Kidney glomerular epithelial cell (primary cell): ENCODE results near the gene PI16.

ENCODE experiments used
- DNase-seq: peaks from one replicate; lab custom pipeline; 2025; lab: John Stamatoyannopoulos, UW

The PI16 gene, protein sequence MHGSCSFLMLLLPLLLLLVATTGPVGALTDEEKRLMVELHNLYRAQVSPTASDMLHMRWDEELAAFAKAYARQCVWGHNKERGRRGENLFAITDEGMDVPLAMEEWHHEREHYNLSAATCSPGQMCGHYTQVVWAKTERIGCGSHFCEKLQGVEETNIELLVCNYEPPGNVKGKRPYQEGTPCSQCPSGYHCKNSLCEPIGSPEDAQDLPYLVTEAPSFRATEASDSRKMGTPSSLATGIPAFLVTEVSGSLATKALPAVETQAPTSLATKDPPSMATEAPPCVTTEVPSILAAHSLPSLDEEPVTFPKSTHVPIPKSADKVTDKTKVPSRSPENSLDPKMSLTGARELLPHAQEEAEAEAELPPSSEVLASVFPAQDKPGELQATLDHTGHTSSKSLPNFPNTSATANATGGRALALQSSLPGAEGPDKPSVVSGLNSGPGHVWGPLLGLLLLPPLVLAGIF

DNA sequence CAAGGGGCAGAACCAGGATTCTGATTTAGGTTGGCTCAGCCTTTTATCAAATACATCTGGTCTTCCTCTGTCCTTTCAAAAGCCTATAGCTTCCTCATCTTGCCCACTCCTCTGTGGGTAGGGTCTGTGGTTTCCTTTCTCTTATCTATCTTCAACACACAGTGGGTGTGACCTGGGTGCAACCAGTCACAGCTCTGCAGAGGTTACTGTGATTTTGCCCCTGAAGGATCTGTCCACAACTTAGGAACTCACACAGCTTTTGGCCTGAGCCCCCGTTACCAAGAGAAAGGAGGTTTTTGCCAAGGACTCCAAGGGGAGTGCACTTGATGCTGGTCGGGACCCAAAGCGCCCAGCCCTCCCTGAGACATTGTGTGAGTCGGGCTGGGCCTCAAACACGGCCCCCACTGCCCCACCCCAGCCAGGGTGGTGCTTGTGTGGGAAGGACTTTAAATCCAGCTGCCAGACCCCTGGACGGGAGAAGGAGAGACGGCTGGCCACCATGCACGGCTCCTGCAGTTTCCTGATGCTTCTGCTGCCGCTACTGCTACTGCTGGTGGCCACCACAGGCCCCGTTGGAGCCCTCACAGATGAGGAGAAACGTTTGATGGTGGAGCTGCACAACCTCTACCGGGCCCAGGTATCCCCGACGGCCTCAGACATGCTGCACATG, at the start of gene PI16:
Gene PI16 (plus strand): TSS at position 477 of the 670 bp plus-strand sequence. CDS start 23 bp downstream, at position 500.
- DNase-seq = no peak

DNA sequence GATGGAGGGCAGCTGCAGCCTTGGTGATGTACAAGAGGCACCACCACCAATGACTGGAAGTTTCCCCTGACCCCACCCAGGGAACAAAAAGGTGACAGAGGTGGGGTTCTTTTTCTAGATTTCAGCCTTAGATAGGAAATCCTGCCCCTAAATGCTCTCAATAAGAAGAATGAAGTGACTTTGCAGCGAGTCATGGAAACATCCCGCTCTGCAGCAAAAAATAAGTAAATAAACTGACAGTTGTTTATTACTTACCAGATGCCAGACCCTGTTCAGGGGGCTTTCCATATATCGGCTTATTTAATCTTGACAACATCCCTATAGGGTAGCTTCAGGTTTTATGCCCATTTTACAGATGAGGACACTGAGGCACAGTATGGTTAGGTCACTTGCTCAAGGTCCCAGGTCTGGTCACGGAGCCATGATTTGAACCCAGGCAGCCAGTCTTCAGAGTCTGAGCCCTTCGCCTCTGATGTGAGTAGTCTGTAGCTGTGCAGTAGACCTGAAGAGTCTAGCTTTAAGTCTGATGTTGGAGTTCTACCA, 49.6 kb upstream of the PI16 start:
- DNase-seq = no peak

DNA sequence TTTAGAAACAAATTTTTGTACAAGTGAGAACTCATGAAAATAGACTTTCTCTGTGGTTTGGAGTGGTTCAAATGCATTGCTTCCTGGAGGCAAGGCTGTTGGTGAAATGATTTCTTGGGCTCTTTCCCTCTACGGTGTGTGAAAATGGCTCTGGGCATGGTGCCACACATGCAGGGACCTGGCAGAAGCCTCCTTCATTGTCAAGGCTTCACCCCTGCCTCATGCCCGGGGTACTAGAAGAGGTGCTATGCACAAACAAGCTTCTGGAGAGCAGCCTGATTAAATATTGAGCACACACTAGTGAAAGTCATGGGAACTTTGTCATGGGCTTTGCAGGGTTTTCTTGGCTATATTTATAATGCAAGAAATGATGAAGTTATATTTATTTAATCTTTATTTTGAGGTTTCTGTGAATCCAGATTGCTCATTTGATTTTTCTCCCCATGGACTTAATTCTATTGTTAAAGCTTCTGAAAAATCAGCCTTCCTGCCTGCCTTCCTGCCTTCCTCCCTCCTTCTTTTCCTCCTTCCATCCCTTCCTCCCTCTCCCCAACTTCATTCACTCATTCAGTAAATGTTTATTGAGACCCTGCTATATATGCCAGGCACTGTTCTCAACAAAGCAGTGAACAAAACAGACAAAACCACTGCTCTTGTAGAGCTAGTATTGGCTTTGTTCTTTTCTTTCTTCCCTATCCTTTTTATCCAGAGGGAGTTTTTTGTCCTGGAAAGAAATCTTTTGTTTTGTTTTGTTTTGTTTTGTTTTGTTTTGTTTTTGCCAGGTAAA, 47.8 kb upstream of the PI16 start:
- no peak for DNase-seq

DNA sequence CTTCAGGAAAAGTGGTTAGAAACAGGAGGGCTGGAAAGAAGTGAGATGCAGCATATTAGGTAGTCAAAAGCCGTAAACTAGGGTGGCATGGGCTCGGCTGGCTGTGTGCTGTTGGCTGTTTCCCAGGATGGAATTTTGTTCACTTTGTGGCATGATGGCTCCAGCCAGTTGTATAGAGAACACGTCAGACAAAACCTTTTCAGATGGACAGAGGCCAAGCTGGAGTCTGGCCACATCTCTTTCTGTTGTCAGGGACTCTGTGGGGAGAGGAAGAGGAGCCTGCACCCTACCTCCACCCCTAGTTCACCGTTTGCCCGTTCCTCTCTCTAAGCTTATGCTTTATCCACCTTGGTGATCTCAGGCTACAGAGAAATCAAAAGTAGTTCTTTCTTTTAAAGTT, 46.8 kb upstream of the PI16 start:
- no peak for DNase-seq

DNA sequence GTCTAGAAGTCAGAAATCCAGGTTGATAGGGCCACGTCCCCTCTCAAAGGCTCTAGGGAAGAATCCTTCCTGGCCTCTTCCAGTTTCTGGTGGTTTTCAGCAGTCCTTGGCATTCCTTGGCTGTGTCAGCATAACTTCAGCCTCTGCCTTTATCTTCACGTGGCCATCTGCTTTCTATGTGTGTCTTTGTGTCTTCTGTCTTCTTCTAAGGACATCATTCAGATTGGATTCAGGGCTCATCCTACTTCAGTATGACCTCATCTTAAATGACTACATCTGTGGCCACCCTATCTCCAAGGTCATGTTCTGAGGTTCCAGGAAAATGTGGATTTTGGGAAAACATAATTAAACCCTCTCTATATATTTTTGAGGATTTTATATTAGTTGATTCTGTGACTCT, 45.8 kb upstream of the PI16 start:
- no peak for DNase-seq

DNA sequence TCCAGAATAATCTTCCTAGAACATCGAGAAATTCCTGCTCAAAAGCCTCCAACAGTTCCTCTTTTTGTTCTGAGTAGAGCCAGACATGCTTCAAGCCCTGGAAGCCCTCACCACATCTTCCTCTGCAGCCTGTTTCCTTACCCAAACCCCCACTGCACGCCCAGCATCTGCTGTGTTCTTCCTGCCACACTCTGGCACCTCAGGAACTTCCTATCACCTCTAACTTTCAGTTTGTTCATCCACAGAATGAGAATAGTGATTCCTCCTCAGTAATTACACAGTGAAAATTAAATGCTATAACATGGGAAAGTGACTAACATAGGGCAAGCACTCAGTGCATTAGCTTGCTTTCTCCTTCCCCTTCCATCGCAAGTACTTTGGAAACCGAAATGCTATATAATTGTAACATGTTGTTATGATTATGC, 42.5 kb upstream of the PI16 start:
- no peak for DNase-seq

DNA sequence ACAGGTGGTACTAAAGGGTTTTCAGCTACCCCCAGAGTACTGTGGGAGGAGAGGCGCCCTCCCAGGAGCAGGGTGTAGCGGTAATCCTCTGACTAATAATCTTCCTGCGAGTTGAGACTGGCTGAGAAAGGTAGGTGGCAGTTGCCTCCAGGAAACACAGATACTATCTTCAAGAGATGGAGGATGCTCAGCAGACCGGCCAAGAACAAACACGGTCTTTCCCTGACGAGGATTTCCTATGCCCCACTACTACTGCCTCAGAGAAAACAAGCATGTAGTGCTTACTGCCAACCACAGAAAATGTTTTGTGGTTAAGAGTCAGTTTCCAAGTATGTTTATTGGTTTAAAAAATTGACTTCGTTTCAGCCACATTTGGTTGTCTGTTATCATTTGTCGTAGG, 42.0 kb upstream of the PI16 start:
- DNase-seq = peak; percentile 81

DNA sequence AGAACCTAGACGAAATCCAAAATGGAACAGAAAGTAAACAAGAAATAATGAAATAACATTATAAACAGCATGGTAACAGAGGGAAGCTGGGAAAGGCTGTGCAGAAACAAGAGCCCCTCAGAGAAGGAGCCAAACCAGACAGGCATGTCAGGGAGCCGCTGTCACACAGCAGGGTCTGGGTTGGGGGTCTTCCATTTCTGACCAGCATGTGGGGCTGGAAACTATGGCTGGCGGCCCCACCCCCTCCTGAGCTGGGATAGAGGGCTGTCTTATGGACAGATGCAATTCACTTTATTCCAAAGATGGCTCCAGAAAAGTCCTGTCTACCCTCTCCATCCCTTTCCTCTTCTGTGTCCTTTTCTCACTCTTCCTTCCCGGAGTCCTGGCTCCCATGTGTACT, 41.5 kb upstream of the PI16 start:
- DNase-seq = no peak

DNA sequence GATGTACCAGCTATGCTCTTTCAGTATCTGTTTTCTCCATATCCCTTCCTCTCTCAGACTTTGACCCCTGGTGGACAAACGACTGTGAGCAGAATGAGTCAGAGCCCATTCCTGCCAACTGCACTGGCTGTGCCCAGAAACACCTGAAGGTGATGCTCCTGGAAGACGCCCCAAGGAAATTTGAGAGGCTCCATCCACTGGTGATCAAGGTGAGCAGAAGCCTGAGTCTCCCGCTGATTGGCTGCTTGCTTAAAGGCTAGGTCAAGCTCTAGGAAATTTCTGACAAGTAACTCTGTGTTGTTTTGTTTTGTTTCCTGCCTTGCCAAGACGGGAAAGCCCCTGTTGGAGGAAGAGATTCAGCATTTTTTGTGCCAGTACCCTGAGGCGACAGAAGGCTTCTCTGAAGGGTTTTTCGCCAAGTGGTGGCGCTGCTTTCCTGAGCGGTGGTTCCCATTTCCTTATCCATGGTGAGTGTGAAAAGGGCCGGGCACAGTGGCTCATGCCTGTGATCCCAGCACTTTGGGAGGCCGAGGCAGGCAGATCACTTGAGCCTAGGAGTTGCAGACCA, 40.2 kb upstream of the PI16 start:
- DNase-seq = peak; percentile 30

DNA sequence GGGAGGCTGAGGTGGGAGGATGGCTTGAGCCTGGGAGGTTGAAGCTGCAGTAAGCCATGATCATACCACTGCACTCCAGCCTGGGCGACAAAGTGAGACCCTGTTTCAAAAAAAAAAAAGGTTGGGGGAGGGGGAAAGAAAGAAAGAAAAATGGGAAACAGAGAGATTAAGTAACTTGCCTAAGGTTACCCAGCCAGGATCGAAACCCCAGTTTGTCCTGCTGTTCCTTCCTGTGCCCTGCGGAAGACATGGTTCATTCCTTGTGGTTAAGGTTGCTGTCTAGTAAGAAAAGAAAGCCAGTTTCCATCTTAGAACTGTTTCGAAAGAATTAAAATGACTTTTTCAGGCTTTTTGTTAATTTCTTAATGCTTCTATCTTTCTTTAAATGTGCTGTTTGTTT, 38.9 kb upstream of the PI16 start:
- no peak for DNase-seq

DNA sequence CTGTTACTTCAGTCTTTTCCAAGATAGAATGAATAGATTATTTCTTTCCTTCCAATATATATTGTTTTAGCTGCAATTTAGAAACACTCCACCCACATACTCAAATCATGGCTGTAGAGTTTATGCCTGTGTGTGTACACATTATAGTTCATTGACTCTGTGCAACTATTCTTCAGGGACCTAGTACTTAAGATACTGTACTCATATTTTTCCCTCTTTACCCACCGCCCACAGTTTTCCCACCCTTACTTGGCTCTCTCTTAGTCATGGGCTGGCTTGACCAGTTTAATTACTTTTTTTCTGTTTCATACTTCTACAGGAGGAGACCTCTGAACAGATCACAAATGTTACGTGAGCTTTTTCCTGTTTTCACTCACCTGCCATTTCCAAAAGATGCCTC, 38.4 kb upstream of the PI16 start:
- peak; percentile 27 for DNase-seq

DNA sequence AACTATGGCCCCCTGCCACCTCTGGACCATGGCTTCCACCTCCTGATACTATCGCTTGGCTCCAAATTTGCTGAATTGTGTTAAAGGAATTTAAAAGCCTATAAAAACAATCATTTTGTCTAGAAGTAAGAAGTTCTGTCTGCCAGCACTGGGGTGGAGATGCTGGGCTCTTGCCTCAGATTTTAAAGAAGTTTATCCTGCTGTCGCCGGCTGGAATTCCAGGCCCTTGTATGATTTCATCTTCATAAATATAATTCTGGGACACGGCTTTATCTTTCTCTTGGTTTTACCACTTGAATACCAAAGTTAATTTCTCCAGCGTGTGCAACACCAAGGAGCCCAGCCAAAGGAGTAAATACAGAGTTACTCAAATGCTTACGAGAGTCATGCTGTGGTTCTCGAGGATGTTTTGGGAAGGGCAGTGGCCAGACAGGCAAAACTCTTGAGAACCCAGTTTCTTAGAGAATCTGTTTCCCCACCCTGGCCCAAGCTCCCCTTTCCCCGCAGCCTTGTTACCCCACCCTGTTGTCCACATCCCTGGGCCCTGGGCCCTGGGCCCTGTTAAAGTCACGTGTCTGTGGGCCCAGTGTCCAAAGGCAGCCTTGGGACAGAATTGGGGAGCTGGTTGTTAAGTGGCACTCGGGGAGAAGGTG, 36.9 kb upstream of the PI16 start:
- DNase-seq = no peak

DNA sequence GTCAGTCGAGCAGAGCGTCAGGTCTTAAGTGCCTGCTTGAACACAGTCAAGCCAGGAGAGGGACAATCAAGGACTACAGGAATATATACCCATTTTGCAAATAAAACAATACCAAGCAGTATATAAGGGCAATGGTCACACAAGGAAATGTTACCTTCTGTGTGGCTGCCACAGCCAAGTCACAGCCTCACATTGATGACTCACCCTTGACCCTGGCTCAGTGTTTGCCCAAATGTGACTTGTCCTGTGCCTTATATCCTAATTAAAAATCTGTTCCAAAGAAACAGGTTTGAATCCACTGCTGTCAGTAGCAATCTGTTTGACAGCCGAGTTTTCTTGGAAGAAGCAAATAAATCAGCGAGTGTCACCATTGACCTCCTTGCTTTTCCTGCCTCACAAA, 34.5 kb upstream of the PI16 start:
- no peak for DNase-seq

DNA sequence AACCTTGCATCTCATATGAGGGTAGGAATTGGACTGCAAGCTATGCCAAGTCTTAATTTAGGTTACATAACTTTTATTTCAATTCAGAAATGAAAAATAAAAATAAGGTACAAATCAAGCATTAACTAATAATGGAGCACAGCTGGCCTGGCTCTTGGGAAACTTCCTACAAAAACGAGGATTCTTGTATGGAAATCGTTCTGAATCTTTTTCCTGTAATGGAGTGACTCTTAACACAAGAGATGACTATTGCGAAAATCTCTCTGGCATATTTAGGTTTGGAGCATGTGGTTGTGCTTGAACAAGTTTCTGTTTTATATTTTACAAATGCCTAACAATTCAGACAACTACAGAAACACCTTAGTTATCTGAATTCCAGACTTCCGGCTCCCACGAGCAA, 34.0 kb upstream of the PI16 start:
- DNase-seq = no peak

DNA sequence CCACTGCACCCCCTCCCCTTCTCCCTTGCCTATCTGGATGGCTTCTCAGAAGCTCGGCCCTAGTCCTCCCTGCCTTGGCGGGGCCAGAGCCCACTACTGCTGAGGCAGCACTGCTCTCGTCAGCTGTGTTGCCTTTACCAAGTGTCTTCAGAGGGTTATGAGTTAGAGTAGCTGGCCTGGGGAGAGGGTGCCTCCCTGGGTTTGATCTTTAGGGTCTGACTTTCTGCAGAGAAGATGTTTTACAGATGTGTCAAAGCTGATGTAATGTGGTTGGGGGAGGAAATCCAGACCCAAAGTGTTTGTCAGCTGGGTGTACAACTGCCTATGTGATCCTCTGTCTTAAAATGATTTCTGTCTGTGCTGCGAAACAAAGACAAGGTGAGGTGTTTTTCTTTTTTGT, 30.4 kb upstream of the PI16 start:
- DNase-seq = no peak

DNA sequence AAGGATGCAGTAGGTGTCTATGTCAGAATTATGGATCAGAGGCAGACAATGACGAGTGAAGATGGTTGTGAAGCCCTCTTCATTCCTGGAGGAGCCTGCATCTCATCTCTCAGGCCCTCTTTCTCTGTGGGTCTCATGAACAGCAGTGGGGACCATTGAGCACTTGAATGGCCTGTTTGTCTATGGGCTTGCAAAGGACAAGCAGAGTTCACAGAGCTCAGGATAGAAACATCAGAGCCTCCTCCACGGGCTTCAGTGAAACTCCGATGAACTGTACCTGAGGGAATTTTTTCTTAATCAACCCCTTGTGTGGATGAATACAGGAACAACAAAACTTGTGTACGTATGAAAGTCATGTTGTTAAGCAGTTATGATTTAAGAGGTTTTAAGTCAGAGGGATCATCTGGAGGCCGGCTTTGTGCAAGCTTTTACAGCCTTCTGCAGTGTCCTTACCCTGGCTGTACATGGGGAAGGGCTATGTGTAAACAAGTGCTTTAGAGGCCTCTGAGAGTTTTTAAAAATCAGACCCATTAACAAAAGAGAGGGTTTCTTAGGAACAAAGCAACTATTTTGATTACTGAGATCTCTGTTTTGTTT, 29.7 kb upstream of the PI16 start:
- DNase-seq = no peak

DNA sequence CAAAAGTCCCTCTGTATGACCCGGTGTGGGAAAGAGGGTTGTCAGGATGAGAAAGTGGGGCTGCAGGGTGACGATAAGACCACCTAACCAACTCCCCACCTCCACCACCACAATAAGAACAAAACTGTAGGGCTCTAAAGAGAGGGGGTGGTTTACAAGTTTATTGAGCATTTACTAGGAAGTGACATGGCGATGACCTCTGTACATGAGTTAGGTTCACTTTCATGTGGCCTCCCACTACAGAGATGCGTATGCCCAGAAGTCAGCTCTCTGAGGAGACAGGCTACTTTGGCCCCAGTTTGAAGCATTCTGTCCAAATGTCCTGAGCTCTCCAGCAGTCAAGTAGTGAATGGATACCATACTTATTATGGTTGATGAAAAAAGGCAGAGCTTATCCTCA, 28.7 kb upstream of the PI16 start:
- DNase-seq = no peak

DNA sequence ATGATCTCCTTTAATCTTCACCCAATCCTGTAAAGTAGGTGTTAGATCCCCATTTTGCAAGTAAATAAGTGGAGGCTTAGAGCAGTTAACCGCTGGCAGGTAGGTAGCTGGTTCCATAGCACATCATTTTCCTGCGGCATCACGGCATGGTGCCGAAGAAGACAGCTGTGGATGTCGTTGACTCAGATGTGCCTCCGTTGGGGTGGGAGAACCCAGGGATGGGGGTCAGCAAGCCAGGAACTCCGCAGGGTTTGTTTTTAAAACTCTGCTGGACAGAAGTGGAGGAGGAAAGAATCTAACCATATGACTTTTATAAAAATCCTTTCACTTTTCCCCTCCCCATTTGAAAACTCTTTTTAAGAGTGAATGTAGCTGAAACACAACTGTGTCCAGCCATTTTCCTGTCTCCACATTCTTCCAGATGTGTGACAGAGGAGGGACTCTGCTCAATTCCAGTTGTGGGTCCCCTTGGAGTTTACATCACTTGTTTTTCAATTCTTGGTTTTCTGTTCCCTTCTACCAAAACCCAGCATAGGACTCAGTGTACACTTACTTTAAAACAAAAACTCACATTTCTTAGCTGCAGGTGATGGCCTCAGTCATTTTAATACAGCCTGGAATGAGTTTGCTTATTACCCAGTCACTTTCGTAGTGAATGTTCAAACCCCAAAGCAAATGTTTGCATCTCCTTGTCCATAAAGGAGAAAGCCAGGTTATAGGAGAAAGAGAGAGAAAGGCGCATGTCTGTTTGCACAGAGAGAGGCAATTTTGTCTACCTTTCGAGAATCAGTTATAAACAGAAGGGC, 27.6 kb upstream of the PI16 start:
- no peak for DNase-seq

DNA sequence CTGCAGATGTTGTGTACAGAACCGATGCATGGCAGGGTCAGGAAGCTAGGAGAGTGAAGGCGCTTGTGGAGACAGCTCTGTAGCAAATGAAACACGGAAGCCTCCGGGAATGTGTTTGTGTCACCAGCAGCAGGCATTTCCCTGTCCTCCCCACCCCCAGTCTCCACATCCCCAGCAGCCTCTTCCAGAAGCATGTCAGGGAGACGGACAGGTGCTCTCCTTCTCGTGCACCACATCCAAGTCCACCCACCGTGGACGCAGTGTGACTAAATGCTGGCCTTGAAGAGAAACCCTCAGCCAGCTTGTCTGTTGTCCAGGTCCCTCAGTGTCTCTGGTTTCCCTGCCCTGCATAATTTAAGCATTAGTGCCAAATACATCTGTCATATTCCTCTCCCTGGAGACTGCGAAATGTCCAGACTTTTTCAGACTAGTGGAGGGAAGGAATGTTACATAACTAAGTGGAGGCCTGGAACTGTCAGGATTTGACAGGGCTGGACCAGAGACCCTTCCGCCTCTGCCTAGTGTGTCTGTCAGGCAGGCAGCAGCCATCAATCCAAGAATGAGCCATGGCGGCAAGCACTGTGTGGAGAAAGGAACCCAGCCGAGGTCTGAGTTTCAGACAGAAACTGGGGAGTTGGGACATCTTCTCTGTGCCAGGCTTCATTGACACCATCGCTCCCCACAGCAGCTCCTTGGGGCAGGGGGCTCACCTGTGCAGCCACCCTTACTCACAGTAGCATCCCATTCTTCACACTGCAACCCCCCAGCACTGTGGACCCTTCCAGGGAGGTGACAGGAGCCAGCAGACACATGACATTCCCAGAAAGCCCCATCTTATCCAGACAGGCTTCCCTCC, 26.6 kb upstream of the PI16 start:
- DNase-seq = no peak
